ENCODE results near the gene AJM1. TPM values are rescaled to one million over a fixed set of nuclear protein-coding genes. Genes with fewer than 3 reads are reported as not detected.

AJM1 gene
- total RNA-seq, 1 donor from 2014 or later = 0.80 TPM

GRCh38 chr9:136847088-136847825 is 5.0 kb downstream of the AJM1 start:
- TF ChIP-seq CTCF (IDR thresholded peaks at IDR 0.05; ENCODE audit: unreplicated experiment) = no peak
- peak; percentile 59 for DNase-seq (ENCODE audit: low spot score)
- Mint-ChIP-seq H3K27ac (ENCODE audit: unreplicated experiment) (peak overlapping the region; percentile 42), H3K36me3 (ENCODE audit: low read depth, unreplicated experiment) (no peaks in the 10 kb centered on the region), H3K4me3 (ENCODE audit: unreplicated experiment) (peak overlapping the region; percentile 92), H3K4me1 (ENCODE audit: unreplicated experiment) (no peaks in the 10 kb centered on the region), H3K27me3 (ENCODE audit: unreplicated experiment) (peaks cover 8% of the 10 kb centered on the region), H3K9me3 (ENCODE audit: unreplicated experiment) (no peaks in the 10 kb centered on the region)

GRCh38 chr9:136847826-136848392 is 5.6 kb downstream of the AJM1 start:
- no peaks in the 10 kb centered on the region for H3K9me3 Mint-ChIP-seq (ENCODE audit: unreplicated experiment)
- peak overlapping the region; percentile 42 for H3K27ac Mint-ChIP-seq (ENCODE audit: unreplicated experiment)
- TF ChIP-seq CTCF (IDR thresholded peaks at IDR 0.05; ENCODE audit: unreplicated experiment) = no peak
- H3K4me1 Mint-ChIP-seq (ENCODE audit: unreplicated experiment) = no peaks in the 10 kb centered on the region
- H3K27me3 Mint-ChIP-seq (ENCODE audit: unreplicated experiment) = peaks cover 8% of the 10 kb centered on the region
- peak; percentile 72 for DNase-seq (ENCODE audit: low spot score)
- peak overlapping the region; percentile 92 for H3K4me3 Mint-ChIP-seq (ENCODE audit: unreplicated experiment)
- H3K36me3 Mint-ChIP-seq (ENCODE audit: low read depth, unreplicated experiment) = no peaks in the 10 kb centered on the region

- no peak for TF ChIP-seq CTCF (IDR thresholded peaks at IDR 0.05; ENCODE audit: unreplicated experiment)
- peak overlapping the region; percentile 89 for H3K4me3 Mint-ChIP-seq (ENCODE audit: unreplicated experiment)
- H3K9me3 Mint-ChIP-seq (ENCODE audit: unreplicated experiment) = no peaks in the 10 kb centered on the region
- DNase-seq (ENCODE audit: low spot score) = peak; percentile 45
- H3K36me3 Mint-ChIP-seq (ENCODE audit: low read depth, unreplicated experiment) = no peaks in the 10 kb centered on the region
- H3K4me1 Mint-ChIP-seq (ENCODE audit: unreplicated experiment) = no peaks in the 10 kb centered on the region
- peaks cover 8% of the 10 kb centered on the region for H3K27me3 Mint-ChIP-seq (ENCODE audit: unreplicated experiment)
- no peak overlapping the region for H3K27ac Mint-ChIP-seq (ENCODE audit: unreplicated experiment)
These were observed 6.2 kb downstream of the AJM1 start for GRCh38 chr9:136848393-136849037.

GRCh38 chr9:136849038-136849959 is 7.0 kb downstream of the AJM1 start, which contains the start of gene PHPT1:
TSS of gene PHPT1 (plus strand) at chr9:136849409. CDS start at chr9:136849431, 22 bp downstream.
- peak; percentile 97 for DNase-seq (ENCODE audit: low spot score)
- TF ChIP-seq CTCF (IDR thresholded peaks at IDR 0.05; ENCODE audit: unreplicated experiment) = peak; percentile 7
- H3K4me1 Mint-ChIP-seq (ENCODE audit: unreplicated experiment) = no peaks in the 10 kb centered on the region

More at GRCh38 chr9:136849038-136849959, 7.0 kb downstream of the AJM1 start, which contains the start of gene PHPT1:
- Mint-ChIP-seq H3K4me3 (ENCODE audit: unreplicated experiment) (peak within 1 kb of the TSS; percentile 90), H3K27ac (ENCODE audit: unreplicated experiment) (no peak within 1 kb of the TSS), H3K27me3 (ENCODE audit: unreplicated experiment) (peaks cover 8% of the 10 kb centered on the region), H3K36me3 (ENCODE audit: low read depth, unreplicated experiment) (no peaks in the 10 kb centered on the region), H3K9me3 (ENCODE audit: unreplicated experiment) (no peaks in the 10 kb centered on the region)

All from endothelial cell (in vitro differentiated cells).